ENCODE results near the gene SUGP2.
"Not testable (repeated sequence)": the region's sequence is repeated elsewhere in the genome, so short reads cannot be mapped to it uniquely, and the experiment has no call there.

Gene SUGP2

GRCh38 chr19:19034204-19034624 is 897 bp upstream of the SUGP2 start:
- H3K9ac ChIP-seq (ENCODE audit: low read length in 5 of 5): peak overlapping the region in 4 of 5 donors; percentile 86 to 97 (median 92)
- H3K4me3 ChIP-seq (ENCODE audit: low read depth in 1 of 5, low read length in 5 of 5): peak overlapping the region; percentile 72 to 93 (median 81)
- no peaks in the 10 kb centered on the region for H3K9me3 ChIP-seq (ENCODE audit: control insufficient read depth in 5 of 5, low read length in 5 of 5)
- no peaks in the 10 kb centered on the region for H3K27me3 ChIP-seq (ENCODE audit: control insufficient read depth in 5 of 5, insufficient read depth in 4 of 5, low read length in 5 of 5)
- H3K27ac ChIP-seq (ENCODE audit: low read depth, low read length): peak overlapping the region; percentile 90
- H3K4me1 ChIP-seq (ENCODE audit: control insufficient read depth in 5 of 5, insufficient read depth in 5 of 5, low read length in 5 of 5): peaks cover 2 to 25% (median 23%) of the 10 kb centered on the region in 5 donors
- peaks cover 0 to 15% (median 10%) of the 10 kb centered on the region in 5 donors for H3K36me3 ChIP-seq (ENCODE audit: control insufficient read depth in 5 of 5, insufficient read depth in 5 of 5, low read length in 5 of 5)

- Histone ChIP-seq H3K9me3 (ENCODE audit: control insufficient read depth in 5 of 5, low read length in 5 of 5) (no peaks in the 10 kb centered on the region), H3K9ac (ENCODE audit: low read length in 5 of 5) (peak overlapping the region; percentile 68 to 97 (median 92)), H3K36me3 (ENCODE audit: control insufficient read depth in 5 of 5, insufficient read depth in 5 of 5, low read length in 5 of 5) (peaks cover 4 to 24% (median 17%) of the 10 kb centered on the region in 5 donors), H3K4me1 (ENCODE audit: control insufficient read depth in 5 of 5, insufficient read depth in 5 of 5, low read length in 5 of 5) (peaks cover 2 to 25% (median 23%) of the 10 kb centered on the region in 5 donors), H3K4me3 (ENCODE audit: low read depth in 1 of 5, low read length in 5 of 5) (peak overlapping the region; percentile 76 to 93 (median 81)), H3K27me3 (ENCODE audit: control insufficient read depth in 5 of 5, insufficient read depth in 4 of 5, low read length in 5 of 5) (no peaks in the 10 kb centered on the region), H3K27ac (ENCODE audit: low read depth, low read length) (peak overlapping the region; percentile 90)
Measured at GRCh38 chr19:19033176-19033425, 216 bp downstream of the SUGP2 start.

GRCh38 chr19:19032420-19033175 is 719 bp downstream of the SUGP2 start:
- Histone ChIP-seq H3K9ac (ENCODE audit: low read length in 5 of 5) (peak overlapping the region; percentile 68 to 97 (median 92)), H3K27ac (ENCODE audit: low read depth, low read length) (peak overlapping the region; percentile 90)

GRCh38 chr19:19031891-19032290 is 1.4 kb downstream of the SUGP2 start:
- Histone ChIP-seq H3K4me1 (ENCODE audit: control insufficient read depth in 5 of 5, insufficient read depth in 5 of 5, low read length in 5 of 5) (peaks cover 2 to 25% (median 23%) of the 10 kb centered on the region in 5 donors), H3K9ac (ENCODE audit: low read length in 5 of 5) (peak overlapping the region in 3 of 5 donors; percentile 51 to 95 (median 61)), H3K27ac (ENCODE audit: low read depth, low read length) (peak overlapping the region; percentile 90), H3K4me3 (ENCODE audit: low read depth in 1 of 5, low read length in 5 of 5) (peak overlapping the region in 1 of 5 donors; percentile 93), H3K27me3 (ENCODE audit: control insufficient read depth in 5 of 5, insufficient read depth in 4 of 5, low read length in 5 of 5) (no peaks in the 10 kb centered on the region), H3K9me3 (ENCODE audit: control insufficient read depth in 5 of 5, low read length in 5 of 5) (no peaks in the 10 kb centered on the region), H3K36me3 (ENCODE audit: control insufficient read depth in 5 of 5, insufficient read depth in 5 of 5, low read length in 5 of 5) (peaks cover 9 to 32% (median 21%) of the 10 kb centered on the region in 5 donors)

More at GRCh38 chr19:19032420-19033175, 719 bp downstream of the SUGP2 start:
- Histone ChIP-seq H3K36me3 (ENCODE audit: control insufficient read depth in 5 of 5, insufficient read depth in 5 of 5, low read length in 5 of 5) (peaks cover 5 to 26% (median 18%) of the 10 kb centered on the region in 5 donors), H3K9me3 (ENCODE audit: control insufficient read depth in 5 of 5, low read length in 5 of 5) (no peaks in the 10 kb centered on the region), H3K27me3 (ENCODE audit: control insufficient read depth in 5 of 5, insufficient read depth in 4 of 5, low read length in 5 of 5) (no peaks in the 10 kb centered on the region), H3K4me1 (ENCODE audit: control insufficient read depth in 5 of 5, insufficient read depth in 5 of 5, low read length in 5 of 5) (peaks cover 2 to 25% (median 23%) of the 10 kb centered on the region in 5 donors), H3K4me3 (ENCODE audit: low read depth in 1 of 5, low read length in 5 of 5) (peak overlapping the region; percentile 76 to 93 (median 81))

- no peak overlapping the region for H3K27ac ChIP-seq (ENCODE audit: low read depth, low read length)
- no peaks in the 10 kb centered on the region for H3K9me3 ChIP-seq (ENCODE audit: control insufficient read depth in 5 of 5, low read length in 5 of 5)
- peaks cover 9 to 65% (median 49%) of the 10 kb centered on the region in 5 donors for H3K36me3 ChIP-seq (ENCODE audit: control insufficient read depth in 5 of 5, insufficient read depth in 5 of 5, low read length in 5 of 5)
- H3K9ac ChIP-seq (ENCODE audit: low read length in 5 of 5): no peak overlapping the region
- no peak overlapping the region for H3K4me3 ChIP-seq (ENCODE audit: low read depth in 1 of 5, low read length in 5 of 5)
- peaks cover 2 to 15% (median 14%) of the 10 kb centered on the region in 5 donors for H3K4me1 ChIP-seq (ENCODE audit: control insufficient read depth in 5 of 5, insufficient read depth in 5 of 5, low read length in 5 of 5)
- H3K27me3 ChIP-seq (ENCODE audit: control insufficient read depth in 5 of 5, insufficient read depth in 4 of 5, low read length in 5 of 5): no peaks in the 10 kb centered on the region
Measured at GRCh38 chr19:19028526-19028925, 4.8 kb downstream of the SUGP2 start.

GRCh38 chr19:19027228-19027627 is 6.1 kb downstream of the SUGP2 start:
- H3K27me3 ChIP-seq (ENCODE audit: control insufficient read depth in 5 of 5, insufficient read depth in 4 of 5, low read length in 5 of 5): no peaks in the 10 kb centered on the region
- H3K27ac ChIP-seq (ENCODE audit: low read depth, low read length): no peak overlapping the region
- no peak overlapping the region for H3K4me3 ChIP-seq (ENCODE audit: low read depth in 1 of 5, low read length in 5 of 5)
- H3K9ac ChIP-seq (ENCODE audit: low read length in 5 of 5): no peak overlapping the region
- peaks cover 2 to 8% (median 6%) of the 10 kb centered on the region in 5 donors for H3K4me1 ChIP-seq (ENCODE audit: control insufficient read depth in 5 of 5, insufficient read depth in 5 of 5, low read length in 5 of 5)
- H3K9me3 ChIP-seq (ENCODE audit: control insufficient read depth in 5 of 5, low read length in 5 of 5): no peaks in the 10 kb centered on the region
- peaks cover 9 to 78% (median 62%) of the 10 kb centered on the region in 5 donors for H3K36me3 ChIP-seq (ENCODE audit: control insufficient read depth in 5 of 5, insufficient read depth in 5 of 5, low read length in 5 of 5)

- Histone ChIP-seq H3K4me1 (ENCODE audit: control insufficient read depth in 5 of 5, insufficient read depth in 5 of 5, low read length in 5 of 5) (peaks cover 0 to 2% (median 0%) of the 10 kb centered on the region in 5 donors), H3K27me3 (ENCODE audit: control insufficient read depth in 5 of 5, insufficient read depth in 4 of 5, low read length in 5 of 5) (no peaks in the 10 kb centered on the region), H3K9me3 (ENCODE audit: control insufficient read depth in 5 of 5, low read length in 5 of 5) (no peaks in the 10 kb centered on the region), H3K9ac (ENCODE audit: low read length in 5 of 5) (peak overlapping the region in 3 of 5 donors; percentile 12 to 53 (median 17)), H3K4me3 (ENCODE audit: low read depth in 1 of 5, low read length in 5 of 5) (no peak overlapping the region), H3K27ac (ENCODE audit: low read depth, low read length) (no peak overlapping the region), H3K36me3 (ENCODE audit: control insufficient read depth in 5 of 5, insufficient read depth in 5 of 5, low read length in 5 of 5) (peaks cover 9 to 85% (median 63%) of the 10 kb centered on the region in 5 donors)
Measured at GRCh38 chr19:19026299-19026971, 6.9 kb downstream of the SUGP2 start.

GRCh38 chr19:19025861-19026260 is 7.5 kb downstream of the SUGP2 start:
- H3K4me3 ChIP-seq (ENCODE audit: low read depth in 1 of 5, low read length in 5 of 5): no peak overlapping the region

GRCh38 chr19:19023376-19023775 is 9.9 kb downstream of the SUGP2 start:
- peaks cover 8 to 75% (median 58%) of the 10 kb centered on the region in 5 donors for H3K36me3 ChIP-seq (ENCODE audit: control insufficient read depth in 5 of 5, insufficient read depth in 5 of 5, low read length in 5 of 5)
- H3K4me1 ChIP-seq (ENCODE audit: control insufficient read depth in 5 of 5, insufficient read depth in 5 of 5, low read length in 5 of 5); H3K9ac ChIP-seq (ENCODE audit: low read length in 5 of 5); H3K9me3 ChIP-seq (ENCODE audit: control insufficient read depth in 5 of 5, low read length in 5 of 5); H3K27me3 ChIP-seq (ENCODE audit: control insufficient read depth in 5 of 5, insufficient read depth in 4 of 5, low read length in 5 of 5); H3K4me3 ChIP-seq (ENCODE audit: low read depth in 1 of 5, low read length in 5 of 5); H3K27ac ChIP-seq (ENCODE audit: low read depth, low read length): not testable (repeated sequence)

More at GRCh38 chr19:19025861-19026260, 7.5 kb downstream of the SUGP2 start:
- Histone ChIP-seq H3K9me3 (ENCODE audit: control insufficient read depth in 5 of 5, low read length in 5 of 5) (no peaks in the 10 kb centered on the region), H3K9ac (ENCODE audit: low read length in 5 of 5) (peak overlapping the region in 1 of 5 donors; percentile 48), H3K27me3 (ENCODE audit: control insufficient read depth in 5 of 5, insufficient read depth in 4 of 5, low read length in 5 of 5) (no peaks in the 10 kb centered on the region), H3K36me3 (ENCODE audit: control insufficient read depth in 5 of 5, insufficient read depth in 5 of 5, low read length in 5 of 5) (peaks cover 9 to 85% (median 63%) of the 10 kb centered on the region in 5 donors), H3K27ac (ENCODE audit: low read depth, low read length) (no peak overlapping the region), H3K4me1 (ENCODE audit: control insufficient read depth in 5 of 5, insufficient read depth in 5 of 5, low read length in 5 of 5) (peaks cover 0 to 3% (median 0%) of the 10 kb centered on the region in 5 donors)
